Epithelial cell of esophagus (primary cell): ENCODE data around the gene SHFL.

Source experiments
- DNase-seq: peaks from one replicate; pipeline ENCODE4 v3.0.0; 2010; ENCODE audit warnings: low read depth
- H3K4me3 ChIP-seq: 2 replicates; pipeline ENCODE4 v1.5.1; 2011; ENCODE audit warnings: mild to moderate bottlenecking, low read length, control low read depth
- TF ChIP-seq, protein P1 (sequence below): IDR thresholded peaks from 2 replicates; pipeline ENCODE4 v1.5.1; 2011; ENCODE audit warnings: low read depth, mild to moderate bottlenecking, low read length, control low read depth, inconsistent platforms; ENCODE audit not compliant: insufficient read depth; ENCODE audit errors: missing control alignments

Gene SHFL

GRCh38 chr19:10132905-10133304 is 46.8 kb downstream of the SHFL start:
- TF ChIP-seq, protein P1, sequence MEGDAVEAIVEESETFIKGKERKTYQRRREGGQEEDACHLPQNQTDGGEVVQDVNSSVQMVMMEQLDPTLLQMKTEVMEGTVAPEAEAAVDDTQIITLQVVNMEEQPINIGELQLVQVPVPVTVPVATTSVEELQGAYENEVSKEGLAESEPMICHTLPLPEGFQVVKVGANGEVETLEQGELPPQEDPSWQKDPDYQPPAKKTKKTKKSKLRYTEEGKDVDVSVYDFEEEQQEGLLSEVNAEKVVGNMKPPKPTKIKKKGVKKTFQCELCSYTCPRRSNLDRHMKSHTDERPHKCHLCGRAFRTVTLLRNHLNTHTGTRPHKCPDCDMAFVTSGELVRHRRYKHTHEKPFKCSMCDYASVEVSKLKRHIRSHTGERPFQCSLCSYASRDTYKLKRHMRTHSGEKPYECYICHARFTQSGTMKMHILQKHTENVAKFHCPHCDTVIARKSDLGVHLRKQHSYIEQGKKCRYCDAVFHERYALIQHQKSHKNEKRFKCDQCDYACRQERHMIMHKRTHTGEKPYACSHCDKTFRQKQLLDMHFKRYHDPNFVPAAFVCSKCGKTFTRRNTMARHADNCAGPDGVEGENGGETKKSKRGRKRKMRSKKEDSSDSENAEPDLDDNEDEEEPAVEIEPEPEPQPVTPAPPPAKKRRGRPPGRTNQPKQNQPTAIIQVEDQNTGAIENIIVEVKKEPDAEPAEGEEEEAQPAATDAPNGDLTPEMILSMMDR, result no peak
- DNase-seq, result no peak
- no peak overlapping the region for H3K4me3 ChIP-seq

GRCh38 chr19:10133596-10133995 is 47.5 kb downstream of the SHFL start:
- H3K4me3 ChIP-seq, result no peak overlapping the region
- TF ChIP-seq, protein P1, result no peak
- no peak for DNase-seq

DNA sequence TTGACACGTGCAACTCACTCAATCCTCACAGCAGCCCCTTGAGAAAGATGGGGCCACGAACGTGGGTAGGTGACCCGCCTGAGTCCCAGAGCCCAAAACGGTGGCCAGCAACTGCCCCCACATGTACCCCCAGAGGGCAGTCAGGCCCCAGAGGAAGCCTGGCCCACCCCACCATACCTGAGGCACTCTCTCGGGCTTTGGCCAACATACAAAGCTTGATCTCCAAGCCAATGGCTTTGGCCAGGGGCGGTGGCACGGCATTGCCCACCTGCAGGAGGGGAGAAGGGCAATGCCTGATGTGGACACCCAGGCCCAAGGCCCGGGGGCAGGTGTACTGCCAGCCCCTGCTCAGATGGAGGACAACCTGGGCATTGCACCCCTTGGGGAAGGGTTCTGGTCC is 47.9 kb downstream of the SHFL start:
- DNase-seq, result no peak
- TF ChIP-seq, protein P1, result no peak
- no peak overlapping the region for H3K4me3 ChIP-seq

DNA sequence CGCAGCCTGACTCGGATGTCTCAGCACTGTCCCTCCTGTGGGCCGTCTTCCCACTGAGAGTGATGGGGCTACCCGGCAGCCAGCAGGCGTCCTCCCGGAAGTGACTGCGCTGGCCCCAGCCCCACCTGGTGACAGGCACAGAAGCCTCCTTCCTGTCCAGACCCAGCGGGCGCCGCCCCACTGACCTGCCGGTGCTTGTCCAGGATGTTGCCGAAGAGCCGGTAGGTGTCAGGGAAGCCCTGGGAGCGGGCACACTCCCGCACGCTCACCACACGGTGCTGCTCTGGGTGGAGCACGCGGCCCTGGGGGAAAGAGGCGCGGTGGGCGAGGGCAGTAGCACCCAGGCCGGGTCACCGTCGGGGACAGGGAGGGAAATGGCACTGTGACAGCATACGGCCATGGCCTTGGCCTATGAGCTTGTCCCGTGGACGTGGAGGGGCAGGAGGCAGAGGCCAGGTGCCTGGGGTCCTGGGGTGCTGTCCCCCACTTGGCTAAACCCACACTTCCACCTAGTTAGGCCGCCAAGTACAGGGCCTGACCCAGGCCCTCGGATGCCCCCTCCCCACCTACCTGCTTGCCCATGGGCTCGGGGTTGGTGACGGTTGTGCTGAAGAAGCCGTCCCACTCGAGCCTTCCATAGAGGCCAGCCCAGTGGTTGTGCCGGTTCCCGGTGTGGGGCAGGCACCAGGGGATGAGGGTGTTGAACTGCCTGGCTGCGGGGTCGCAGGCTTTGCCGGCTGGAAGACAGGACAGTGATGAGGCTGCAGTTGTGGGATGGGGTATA is 49.6 kb downstream of the SHFL start:
- TF ChIP-seq, protein P1, result no peak
- no peak overlapping the region for H3K4me3 ChIP-seq

DNA sequence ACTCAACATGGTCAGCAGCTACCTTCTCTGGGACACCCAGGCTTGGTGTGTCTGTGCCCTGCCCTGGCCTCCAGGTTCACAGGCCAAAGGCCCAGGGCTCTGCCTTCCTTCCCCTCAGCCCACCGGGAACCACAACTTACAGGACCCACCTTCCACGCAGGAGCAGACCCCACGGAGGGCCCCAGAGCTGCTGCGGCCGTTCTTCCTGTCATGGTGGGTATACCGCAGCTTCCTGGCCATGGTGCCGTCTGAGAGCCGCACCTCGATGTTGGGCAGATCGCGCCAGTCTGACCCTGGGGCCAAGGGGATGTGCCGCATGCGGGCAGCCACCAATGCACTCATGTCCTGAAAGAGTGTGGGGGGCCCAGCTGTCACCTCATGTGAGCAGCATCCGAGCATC is 50.8 kb downstream of the SHFL start:
- TF ChIP-seq, protein P1, result no peak
- no peak overlapping the region for H3K4me3 ChIP-seq
- no peak for DNase-seq

More for the DNA sequence above, 49.6 kb downstream of the SHFL start:
- peak; percentile 58 for DNase-seq

DNA sequence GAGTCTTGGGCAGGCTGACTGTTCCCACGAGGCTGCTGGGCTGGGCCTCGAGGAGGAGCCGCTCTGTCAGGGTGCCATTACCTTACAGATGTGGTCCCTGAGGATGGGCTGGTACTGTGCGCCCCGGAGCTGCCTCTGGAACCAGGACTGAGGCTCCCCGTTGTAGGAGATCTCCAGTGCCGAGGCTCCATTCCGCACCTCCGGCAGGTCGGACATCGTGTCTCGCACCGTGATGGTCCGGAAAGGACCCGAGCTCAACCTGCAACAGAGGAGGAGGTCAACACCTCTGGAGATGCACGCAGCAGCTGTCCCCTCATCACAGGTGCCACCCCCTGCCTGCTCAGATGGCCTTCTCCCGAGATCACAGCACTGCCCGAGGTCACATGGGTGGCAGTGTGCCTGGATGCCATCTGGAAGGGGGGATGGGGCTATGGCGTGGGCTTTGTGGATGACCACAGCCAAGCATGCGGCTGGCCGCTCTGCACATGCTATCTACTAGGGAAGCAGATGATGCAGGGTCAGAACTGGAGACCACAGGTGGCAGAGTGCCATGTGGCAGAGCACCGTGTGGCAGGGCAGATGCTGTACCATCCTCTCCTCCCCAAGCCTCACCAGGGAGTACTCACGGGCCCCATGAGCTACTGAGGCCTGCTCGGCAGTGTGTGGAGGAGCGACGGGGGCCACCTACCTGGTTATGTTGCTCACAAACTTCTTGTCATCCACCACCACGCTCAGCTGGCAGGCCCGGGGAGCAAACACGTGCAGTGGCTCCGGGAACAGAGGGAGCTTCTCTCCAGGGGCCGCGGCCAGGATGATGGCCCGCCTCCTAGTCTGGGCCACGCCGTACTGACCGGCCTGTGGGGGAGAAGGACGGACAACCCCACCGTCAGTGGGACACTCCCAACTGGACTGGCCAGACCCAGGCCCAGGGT is 51.9 kb downstream of the SHFL start:
- no peak overlapping the region for H3K4me3 ChIP-seq
- TF ChIP-seq, protein P1, result no peak
- DNase-seq, result no peak
